GM12878 (cell line): ENCODE results near the gene HS3ST3B1. TPM values are rescaled to one million over a fixed set of nuclear protein-coding genes. Genes with fewer than 3 reads are reported as not detected.

Experiments
- ATAC-seq: fragments of 200-7000 bp; cut with Tn5 transposase; 3 replicates; pipeline ENCODE4 v1.9.1; 2020; ENCODE audit warnings: mild to moderate bottlenecking, moderate library complexity
- BruUV-seq: library from RNA; stranded (reverse); fragments of 400-500 nt; replicated peaks from 2 replicates; lab custom pipeline; 2021; lab: Mats Ljungman, UMichigan
- CTCF ChIA-PET: fragments of 300-600 bp; sonication (Branson Sonifier 250); formaldehyde crosslinking; extraction: SDS; loops from one replicate; lab custom pipeline; 2021; ENCODE audit warnings: inconsistent platforms; lab: Yijun Ruan, JAX
- POLR2A ChIA-PET: fragments of 350-600 bp; formaldehyde crosslinking; extraction: SDS; loops from one replicate; lab custom pipeline; 2021; ENCODE audit warnings: inconsistent platforms; lab: Charles Lee
- RAD21 ChIA-PET: fragments of 300-600 bp; sonication (Branson Sonifier 250); formaldehyde crosslinking; loops from one replicate; lab custom pipeline; 2023; ENCODE audit warnings: antibody characterized with exemption; ENCODE audit not compliant: unreplicated experiment; lab: Charles Lee
- SMC1A ChIA-PET: fragments of 300-600 bp; sonication (Branson Sonifier 250); formaldehyde crosslinking; loops from one replicate; lab custom pipeline; 2023; ENCODE audit not compliant: unreplicated experiment, uncharacterized antibody; lab: Charles Lee
- DNase-seq: peaks from one replicate; pipeline ENCODE4 v3.0.0-alpha.2; 2011; ENCODE audit warnings: low read depth, low spot score
- FAIRE-seq: peaks from 3 replicates; lab custom pipeline; 2011; peaks lifted over from hg19 to GRCh38; lab: Jason Lieb, UNC
- H2AFZ ChIP-seq: 2 replicates; pipeline ENCODE4 v1.6.0; 2011; ENCODE audit warnings: low read depth, low read length, control low read depth; ENCODE audit not compliant: control insufficient read depth
- H3K27ac ChIP-seq: 2 replicates; pipeline ENCODE4 v1.5.1; 2011; ENCODE audit warnings: control low read depth; ENCODE audit not compliant: control insufficient read depth, insufficient read depth
- H3K27me3 ChIP-seq, 2 experiments: replicated peaks in 1 of 2; 2 replicates each; pipeline versions ENCODE4 v1.6.0 to v1.6.1; 2011; ENCODE audit warnings: low read length in 1 of 2; ENCODE audit not compliant: control insufficient read depth in 2 of 2, insufficient read depth in 2 of 2
- H3K36me3 ChIP-seq, 2 experiments: 2 replicates each; pipeline ENCODE4 v1.5.1; 2011; ENCODE audit warnings: low read length in 1 of 2; ENCODE audit not compliant: control insufficient read depth in 2 of 2, insufficient read depth in 2 of 2
- H3K4me1 ChIP-seq: 2 replicates; pipeline ENCODE4 v1.6.1; 2011; ENCODE audit warnings: mild to moderate bottlenecking, low read length, moderate library complexity, mixed read lengths; ENCODE audit not compliant: control insufficient read depth, insufficient read depth
- H3K4me2 ChIP-seq: 2 replicates; pipeline ENCODE4 v1.6.0; 2011; ENCODE audit warnings: control low read depth; ENCODE audit not compliant: control insufficient read depth, insufficient read depth
- H3K4me3 ChIP-seq: fragments of 200-600 bp; sonication (generic); 2 replicates; pipeline ENCODE4 v1.5.1; 2016
- H3K79me2 ChIP-seq: 2 replicates; pipeline ENCODE4 v1.6.0; 2011; ENCODE audit warnings: low read length; ENCODE audit not compliant: control insufficient read depth, insufficient read depth
- H3K9ac ChIP-seq: 2 replicates; pipeline ENCODE4 v1.8.0; 2011; ENCODE audit warnings: low read length, control low read depth, mixed read lengths; ENCODE audit not compliant: control insufficient read depth, insufficient read depth
- H3K9me3 ChIP-seq: replicated peaks from 3 replicates; pipeline ENCODE4 v1.5.1; 2011; ENCODE audit warnings: mild to moderate bottlenecking, low read length; ENCODE audit not compliant: control insufficient read depth, insufficient read depth
- H4K20me1 ChIP-seq: 2 replicates; pipeline ENCODE4 v1.6.0; 2011; ENCODE audit not compliant: control insufficient read depth, insufficient read depth
- EP300 ChIP-seq, 2 experiments: fragments of 150-350 bp in 1 of 2; IDR thresholded peaks; 2 replicates each; pipeline ENCODE4 v1.6.1; 2011 to 2012; ENCODE audit warnings: low read depth in 2 of 2, low read length in 2 of 2, borderline replicate concordance in 1 of 2, improper control_type of control experiment in 1 of 2, inconsistent platforms in 1 of 2; ENCODE audit not compliant: control insufficient read depth in 1 of 2
- FOS ChIP-seq: IDR thresholded peaks from 3 replicates; pipeline ENCODE4 v1.6.1; 2011; ENCODE audit warnings: borderline replicate concordance; ENCODE audit not compliant: insufficient read length; ENCODE audit errors: extremely low read depth
- HDAC2 ChIP-seq: fragments of 200-600 bp; sonication (generic); IDR thresholded peaks from 2 replicates; pipeline ENCODE4 v1.6.1; 2017
- NR2F1 ChIP-seq: fragments of 450-650 bp; conservative IDR thresholded peaks from 2 replicates; pipeline ENCODE4 v1.6.1; 2017; ENCODE audit warnings: mild to moderate bottlenecking
- RBBP5 ChIP-seq: fragments of 200-600 bp; sonication (generic); conservative IDR thresholded peaks from 2 replicates; pipeline ENCODE4 v1.6.1; 2016
- SMARCA5 ChIP-seq: fragments of 450-650 bp; IDR thresholded peaks from 2 replicates; pipeline ENCODE4 v1.6.1; 2017; ENCODE audit warnings: mild to moderate bottlenecking
- SUZ12 ChIP-seq: fragments of 200-600 bp; sonication (generic); IDR thresholded peaks from one replicate; pipeline ENCODE4 v1.6.1; 2018; ENCODE audit warnings: antibody characterized with exemption, mild to moderate bottlenecking; ENCODE audit not compliant: unreplicated experiment
- ZZZ3 ChIP-seq: IDR thresholded peaks from 2 replicates; pipeline ENCODE4 v1.6.1; 2011; ENCODE audit warnings: low read depth; ENCODE audit not compliant: control insufficient read depth, insufficient read length
- WGBS: methylation state at CpG from one replicate; pipeline ENCODE4 v1.1.6; 2016; ENCODE audit warnings: low lambda C conversion rate; ENCODE audit not compliant: insufficient replicate concordance, insufficient coverage; ENCODE audit errors: missing lambda C conversion rate; 5-methylcytosine and 5-hydroxymethylcytosine counted together
- in situ Hi-C: fragments of 300-500 bp; cut with MboI; formaldehyde crosslinking; loops from 9 replicates; pipeline ENCODE4 v1.14.3; 2018; ENCODE audit warnings: mixed read lengths
- intact Hi-C: fragments of 100-400 bp; cut with micrococcal nuclease; formaldehyde crosslinking; loops from one replicate; pipeline ENCODE4 v1.14.2; 2022; ENCODE audit not compliant: unreplicated experiment
- polyA plus RNA-seq, 11 experiments: library from polyadenylated mRNA; depleted of rRNA in 4 of 11; unstranded in 6 of 11; stranded (reverse) in 5 of 11; fragments of >200 nt; fragmentation: Nextera tagmentation in 4 of 11; fragmentation: Illumina TruSeq in 1 of 11; extraction: Ambion mirVana in 4 of 11; extraction: Trizol in 1 of 11; gene quantifications; 1 replicate in 1 of 11; 2 replicates in 10 of 11; pipeline versions ENCODE4 v1.2.1 to v1.2.3, GENCODE V29; 2011 to 2016; ENCODE audit warnings: inconsistent platforms in 2 of 11, missing spikeins in 2 of 11, low read depth in 1 of 11
- total RNA-seq, 4 experiments: library from RNA; depleted of rRNA in 3 of 4; stranded (reverse); fragments of >200 nt in 3 of 4; fragmentation: Illumina TruSeq in 1 of 4; extraction: Trizol in 1 of 4; gene quantifications; 2 replicates each; pipeline versions ENCODE4 v1.2.1 to v1.2.3, GENCODE V29; 2013 to 2021
- TF ChIP-seq, protein P1 (sequence below): IDR thresholded peaks from 2 replicates; pipeline ENCODE4 v1.6.1; 2012; ENCODE audit warnings: low read length, inconsistent platforms
- TF ChIP-seq, protein P2 (sequence below): IDR thresholded peaks from 2 replicates; pipeline ENCODE4 v1.6.1; 2011; ENCODE audit warnings: borderline replicate concordance, low read depth, mild to moderate bottlenecking, moderate library complexity, mixed read lengths, low read length; ENCODE audit not compliant: insufficient read depth; ENCODE audit errors: extremely low read length
- TF ChIP-seq, protein P3 (sequence below): IDR thresholded peaks from 2 replicates; pipeline ENCODE4 v1.6.1; 2012; ENCODE audit warnings: low read depth, low read length, improper control_type of control experiment
- TF ChIP-seq, protein P4 (sequence below): fragments of 450-650 bp; IDR thresholded peaks from 2 replicates; pipeline ENCODE4 v1.6.1; 2017; ENCODE audit warnings: antibody characterized with exemption, mild to moderate bottlenecking, moderate library complexity

The HS3ST3B1 gene
- total and polyA plus RNA-seq, 10 of the 15 experiments (the other 5 are each of a cell fraction or from before 2014, with no cell fraction given): 0.03 to 0.14 (median 0.06) TPM; not detected in 3

DNA sequence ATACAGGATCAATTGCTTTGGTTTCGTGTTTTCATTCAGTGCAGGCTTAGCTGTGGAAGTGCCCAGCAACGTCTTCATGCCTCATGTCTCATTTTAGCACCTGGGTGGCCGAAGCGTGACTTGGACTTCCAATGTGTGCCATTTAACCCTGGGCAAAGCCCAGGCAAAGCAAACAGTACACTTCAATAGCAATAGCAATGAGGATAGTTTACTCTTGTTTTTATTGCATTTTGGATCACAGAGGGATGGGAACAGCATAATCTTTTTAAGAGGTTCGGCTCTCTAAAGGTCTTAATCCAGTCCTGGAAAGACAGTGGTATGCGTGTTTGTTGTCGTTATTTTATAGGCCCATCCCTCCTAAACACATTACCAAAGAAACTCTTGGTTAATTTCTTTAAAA lies 86.2 kb downstream of the HS3ST3B1 start (continued):
- TF ChIP-seq, protein P1, sequence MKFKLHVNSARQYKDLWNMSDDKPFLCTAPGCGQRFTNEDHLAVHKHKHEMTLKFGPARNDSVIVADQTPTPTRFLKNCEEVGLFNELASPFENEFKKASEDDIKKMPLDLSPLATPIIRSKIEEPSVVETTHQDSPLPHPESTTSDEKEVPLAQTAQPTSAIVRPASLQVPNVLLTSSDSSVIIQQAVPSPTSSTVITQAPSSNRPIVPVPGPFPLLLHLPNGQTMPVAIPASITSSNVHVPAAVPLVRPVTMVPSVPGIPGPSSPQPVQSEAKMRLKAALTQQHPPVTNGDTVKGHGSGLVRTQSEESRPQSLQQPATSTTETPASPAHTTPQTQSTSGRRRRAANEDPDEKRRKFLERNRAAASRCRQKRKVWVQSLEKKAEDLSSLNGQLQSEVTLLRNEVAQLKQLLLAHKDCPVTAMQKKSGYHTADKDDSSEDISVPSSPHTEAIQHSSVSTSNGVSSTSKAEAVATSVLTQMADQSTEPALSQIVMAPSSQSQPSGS: no peak
- TF ChIP-seq, protein P2, sequence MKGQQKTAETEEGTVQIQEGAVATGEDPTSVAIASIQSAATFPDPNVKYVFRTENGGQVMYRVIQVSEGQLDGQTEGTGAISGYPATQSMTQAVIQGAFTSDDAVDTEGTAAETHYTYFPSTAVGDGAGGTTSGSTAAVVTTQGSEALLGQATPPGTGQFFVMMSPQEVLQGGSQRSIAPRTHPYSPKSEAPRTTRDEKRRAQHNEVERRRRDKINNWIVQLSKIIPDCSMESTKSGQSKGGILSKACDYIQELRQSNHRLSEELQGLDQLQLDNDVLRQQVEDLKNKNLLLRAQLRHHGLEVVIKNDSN: no peak
- TF ChIP-seq EP300 (IDR thresholded peaks at IDR 0.05; ENCODE audit: borderline replicate concordance in 1 of 2, control insufficient read depth in 1 of 2, low read depth in 2 of 2, low read length in 2 of 2): no peak
- TF ChIP-seq ZZZ3: no peak
- TF ChIP-seq SUZ12: no peak
- no peak for TF ChIP-seq FOS
- TF ChIP-seq RBBP5: no peak
- TF ChIP-seq, protein P3, sequence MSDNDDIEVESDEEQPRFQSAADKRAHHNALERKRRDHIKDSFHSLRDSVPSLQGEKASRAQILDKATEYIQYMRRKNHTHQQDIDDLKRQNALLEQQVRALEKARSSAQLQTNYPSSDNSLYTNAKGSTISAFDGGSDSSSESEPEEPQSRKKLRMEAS: no peak

DNA sequence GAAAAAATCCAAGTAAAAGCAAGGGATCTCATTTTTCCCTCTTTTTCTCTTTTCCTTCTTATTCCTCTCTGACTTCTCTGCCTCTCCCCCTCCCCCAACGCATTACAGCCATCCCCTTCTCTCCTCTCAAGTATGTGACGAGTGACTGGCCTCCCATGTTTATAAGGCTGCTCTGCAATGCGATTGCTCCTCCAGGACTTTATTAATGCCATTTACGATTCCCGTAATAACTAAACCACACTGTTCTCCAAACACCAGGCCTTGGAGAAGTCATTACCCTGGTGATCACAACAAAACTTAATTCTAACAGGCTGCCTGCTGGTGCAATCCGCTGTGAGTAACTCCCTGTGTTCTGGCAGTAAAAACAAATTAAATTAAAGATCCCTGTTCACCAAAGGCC lies 88.8 kb downstream of the HS3ST3B1 start:
- H3K27ac ChIP-seq: no peak overlapping the region
- CTCF ChIA-PET: no interaction called here
- H4K20me1 ChIP-seq: no peaks in the 10 kb centered on the region
- DNase-seq (no peak), FAIRE-seq (no peak), ATAC-seq (no peak)
- H3K4me3 ChIP-seq: no peak overlapping the region
- no peak overlapping the region for H2AFZ ChIP-seq
- H3K36me3 ChIP-seq: no peaks in the 10 kb centered on the region
- no peaks in the 10 kb centered on the region for H3K4me1 ChIP-seq
- no peaks in the 10 kb centered on the region for H3K79me2 ChIP-seq
- WGBS: 59% methylated on average over 6 of the region's 6 CpGs
- intact Hi-C loops (no loop called here), in situ Hi-C loops (no loop called here)
- POLR2A ChIA-PET: no interaction called here
- TF ChIP-seq HDAC2 (no peak), NR2F1 (no peak), ZZZ3 (no peak), SMARCA5 (no peak)
- TF ChIP-seq, protein P4, sequence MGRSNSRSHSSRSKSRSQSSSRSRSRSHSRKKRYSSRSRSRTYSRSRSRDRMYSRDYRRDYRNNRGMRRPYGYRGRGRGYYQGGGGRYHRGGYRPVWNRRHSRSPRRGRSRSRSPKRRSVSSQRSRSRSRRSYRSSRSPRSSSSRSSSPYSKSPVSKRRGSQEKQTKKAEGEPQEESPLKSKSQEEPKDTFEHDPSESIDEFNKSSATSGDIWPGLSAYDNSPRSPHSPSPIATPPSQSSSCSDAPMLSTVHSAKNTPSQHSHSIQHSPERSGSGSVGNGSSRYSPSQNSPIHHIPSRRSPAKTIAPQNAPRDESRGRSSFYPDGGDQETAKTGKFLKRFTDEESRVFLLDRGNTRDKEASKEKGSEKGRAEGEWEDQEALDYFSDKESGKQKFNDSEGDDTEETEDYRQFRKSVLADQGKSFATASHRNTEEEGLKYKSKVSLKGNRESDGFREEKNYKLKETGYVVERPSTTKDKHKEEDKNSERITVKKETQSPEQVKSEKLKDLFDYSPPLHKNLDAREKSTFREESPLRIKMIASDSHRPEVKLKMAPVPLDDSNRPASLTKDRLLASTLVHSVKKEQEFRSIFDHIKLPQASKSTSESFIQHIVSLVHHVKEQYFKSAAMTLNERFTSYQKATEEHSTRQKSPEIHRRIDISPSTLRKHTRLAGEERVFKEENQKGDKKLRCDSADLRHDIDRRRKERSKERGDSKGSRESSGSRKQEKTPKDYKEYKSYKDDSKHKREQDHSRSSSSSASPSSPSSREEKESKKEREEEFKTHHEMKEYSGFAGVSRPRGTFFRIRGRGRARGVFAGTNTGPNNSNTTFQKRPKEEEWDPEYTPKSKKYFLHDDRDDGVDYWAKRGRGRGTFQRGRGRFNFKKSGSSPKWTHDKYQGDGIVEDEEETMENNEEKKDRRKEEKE: no peak
- no TSS peak for BruUV-seq
- no peak overlapping the region for H3K9ac ChIP-seq
- RAD21 ChIA-PET: no interaction called here
- H3K4me2 ChIP-seq: no peak overlapping the region
- no peaks in the 10 kb centered on the region for H3K27me3 ChIP-seq
- no peaks in the 10 kb centered on the region; the same call in 2 of the 3 replicates for H3K9me3 ChIP-seq
- SMC1A ChIA-PET: no interaction called here
